Endodermal cell (in vitro differentiated cells): Measurements from ENCODE around the gene PMM2. TPM values are rescaled to one million over a fixed set of nuclear protein-coding genes. Genes with fewer than 3 reads are reported as not detected.
"Not testable (repeated sequence)": the region's sequence is repeated elsewhere in the genome, so short reads cannot be mapped to it uniquely, and the experiment has no call there.

Experiments
- DNase-seq: peaks from one replicate; pipeline ENCODE4 v3.0.0-alpha.2; 2017
- H3K27ac ChIP-seq: 2 replicates; pipeline ENCODE4 v1.5.1; 2013; ENCODE audit warnings: mild to moderate bottlenecking, low read depth, low read length, moderate library complexity
- H3K27me3 ChIP-seq: 2 replicates; pipeline ENCODE4 v1.6.1; 2013; ENCODE audit warnings: mild to moderate bottlenecking, low read length, moderate library complexity; ENCODE audit not compliant: insufficient read depth, control insufficient read depth, poor library complexity, severe bottlenecking
- H3K36me3 ChIP-seq: 2 replicates; pipeline ENCODE4 v1.7.0; 2013; ENCODE audit warnings: mild to moderate bottlenecking, low read length, moderate library complexity; ENCODE audit not compliant: control insufficient read depth, insufficient read depth
- H3K4me1 ChIP-seq: one replicate; pipeline ENCODE4 v1.7.0; 2013; ENCODE audit warnings: low read length; ENCODE audit not compliant: control insufficient read depth, insufficient read depth
- H3K4me3 ChIP-seq: 2 replicates; pipeline ENCODE4 v1.5.1; 2013; ENCODE audit warnings: mild to moderate bottlenecking, low read length, moderate library complexity
- H3K9ac ChIP-seq: 2 replicates; pipeline ENCODE4 v1.6.1; 2013; ENCODE audit warnings: mild to moderate bottlenecking, low read length, moderate library complexity; ENCODE audit not compliant: poor library complexity, severe bottlenecking; ENCODE audit errors: extremely low read depth
- H3K9me3 ChIP-seq: 2 replicates; pipeline ENCODE4 v1.6.1; 2013; ENCODE audit warnings: mild to moderate bottlenecking, low read length, moderate library complexity; ENCODE audit not compliant: control insufficient read depth
- H3K27ac Mint-ChIP-seq: 2 replicates; pipeline ENCODE4 v1.8.0; 2020; ENCODE audit warnings: mixed read lengths
- H3K27me3 Mint-ChIP-seq: 2 replicates; pipeline ENCODE4 v1.8.0; 2021; ENCODE audit warnings: mild to moderate bottlenecking, mixed read lengths; ENCODE audit not compliant: insufficient read depth
- H3K36me3 Mint-ChIP-seq: 2 replicates; pipeline ENCODE4 v1.8.0; 2020; ENCODE audit warnings: low read depth, mixed read lengths
- H3K4me1 Mint-ChIP-seq: 2 replicates; pipeline ENCODE4 v1.8.0; 2020; ENCODE audit warnings: mixed read lengths
- H3K4me3 Mint-ChIP-seq: 2 replicates; pipeline ENCODE4 v1.8.0; 2020; ENCODE audit warnings: mild to moderate bottlenecking, moderate library complexity, mixed read lengths
- H3K9me3 Mint-ChIP-seq: 2 replicates; pipeline ENCODE4 v1.8.0; 2020; ENCODE audit warnings: mild to moderate bottlenecking, mixed read lengths
- WGBS, 2 experiments: methylation state at CpG; one replicate each; pipeline versions ENCODE4 v1.1.5 to v1.1.7; 2013; ENCODE audit warnings: missing lambda C conversion rate in 2 of 2, mixed read lengths in 1 of 2; ENCODE audit not compliant: insufficient coverage in 1 of 2, insufficient read length in 1 of 2; 5-methylcytosine and 5-hydroxymethylcytosine counted together
- total RNA-seq, 2 donors: library from RNA; stranded (reverse); fragmentation: NEBNext Ultra II Directional in 1 of 2; extraction: Animal tissue kit (Norgen Biotek cat#: 25700) in 1 of 2; gene quantifications; 2 replicates in 1 of 2; 3 replicates in 1 of 2; pipeline ENCODE4 v1.2.1, GENCODE V29; 2021
- TF ChIP-seq, protein P1 (sequence below): fragments of 200-600 bp; sonication (generic); conservative IDR thresholded peaks from 2 replicates; pipeline ENCODE4 v1.5.0; 2021; ENCODE audit warnings: antibody characterized with exemption, mild to moderate bottlenecking

The PMM2 gene
- total RNA-seq, 2 donors from 2014 or later = 47.6 to 48.2 TPM

DNA sequence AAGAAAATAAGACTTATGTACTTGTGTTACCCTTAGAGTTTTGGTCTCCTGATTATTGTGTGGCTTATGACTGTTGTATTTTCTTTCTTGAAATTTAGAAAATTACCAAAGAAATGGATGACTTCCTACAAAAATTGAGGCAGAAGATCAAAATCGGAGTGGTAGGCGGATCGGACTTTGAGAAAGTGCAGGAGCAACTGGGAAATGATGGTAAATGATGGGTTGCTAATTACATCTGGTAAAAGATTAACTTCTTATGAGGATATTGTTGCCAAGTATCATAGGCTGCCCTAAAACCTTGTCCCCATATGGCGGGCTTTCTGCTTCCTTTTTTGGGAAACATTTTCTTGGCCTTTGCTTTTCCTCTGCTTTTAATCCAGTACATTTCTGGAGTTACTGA is 4.1 kb downstream of the PMM2 start:
- H3K9ac ChIP-seq = no peak overlapping the region
- WGBS, 2 experiments = 93 to 100% methylated on average over 4 of the region's 4 CpGs
- H3K27me3 ChIP-seq = no peaks in the 10 kb centered on the region
- peaks cover 72% of the 10 kb centered on the region for H3K36me3 ChIP-seq
- Mint-ChIP-seq H3K4me1 (peaks cover 13% of the 10 kb centered on the region), H3K36me3 (peaks cover 40% of the 10 kb centered on the region), H3K27me3 (no peaks in the 10 kb centered on the region), H3K4me3 (no peak overlapping the region), H3K27ac (no peak overlapping the region), H3K9me3 (no peaks in the 10 kb centered on the region)
- TF ChIP-seq, protein P1, sequence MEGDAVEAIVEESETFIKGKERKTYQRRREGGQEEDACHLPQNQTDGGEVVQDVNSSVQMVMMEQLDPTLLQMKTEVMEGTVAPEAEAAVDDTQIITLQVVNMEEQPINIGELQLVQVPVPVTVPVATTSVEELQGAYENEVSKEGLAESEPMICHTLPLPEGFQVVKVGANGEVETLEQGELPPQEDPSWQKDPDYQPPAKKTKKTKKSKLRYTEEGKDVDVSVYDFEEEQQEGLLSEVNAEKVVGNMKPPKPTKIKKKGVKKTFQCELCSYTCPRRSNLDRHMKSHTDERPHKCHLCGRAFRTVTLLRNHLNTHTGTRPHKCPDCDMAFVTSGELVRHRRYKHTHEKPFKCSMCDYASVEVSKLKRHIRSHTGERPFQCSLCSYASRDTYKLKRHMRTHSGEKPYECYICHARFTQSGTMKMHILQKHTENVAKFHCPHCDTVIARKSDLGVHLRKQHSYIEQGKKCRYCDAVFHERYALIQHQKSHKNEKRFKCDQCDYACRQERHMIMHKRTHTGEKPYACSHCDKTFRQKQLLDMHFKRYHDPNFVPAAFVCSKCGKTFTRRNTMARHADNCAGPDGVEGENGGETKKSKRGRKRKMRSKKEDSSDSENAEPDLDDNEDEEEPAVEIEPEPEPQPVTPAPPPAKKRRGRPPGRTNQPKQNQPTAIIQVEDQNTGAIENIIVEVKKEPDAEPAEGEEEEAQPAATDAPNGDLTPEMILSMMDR = no peak
- no peak overlapping the region for H3K4me3 ChIP-seq
- H3K27ac ChIP-seq = no peak overlapping the region
- H3K9me3 ChIP-seq = no peaks in the 10 kb centered on the region
- no peaks in the 10 kb centered on the region for H3K4me1 ChIP-seq
- no peak for DNase-seq

DNA sequence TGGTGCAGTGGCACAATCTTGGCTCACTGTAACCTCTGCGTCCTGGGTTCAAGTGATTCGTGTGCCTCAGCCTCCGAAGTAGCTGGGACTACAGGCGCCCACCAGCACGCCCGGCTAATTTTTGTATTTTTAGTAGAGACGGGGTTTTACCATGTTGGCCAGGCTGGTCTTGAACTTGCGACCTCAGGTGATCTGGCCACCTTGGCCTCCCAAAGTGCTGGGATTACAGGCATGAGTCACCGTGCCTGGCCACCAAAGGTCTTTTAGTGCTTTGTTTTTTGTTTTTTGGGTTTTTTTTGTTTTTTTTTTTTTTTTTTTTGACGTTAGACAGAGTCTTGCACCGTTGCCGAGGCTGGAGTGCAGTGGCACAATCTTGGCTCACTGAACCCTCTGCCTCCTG is 6.1 kb downstream of the PMM2 start:
- not testable (repeated sequence) for H3K27me3 ChIP-seq, H3K9me3 ChIP-seq, H3K9me3 Mint-ChIP-seq, DNase-seq, H3K4me1 Mint-ChIP-seq, H3K4me3 Mint-ChIP-seq, H3K4me3 ChIP-seq, H3K4me1 ChIP-seq, H3K27ac Mint-ChIP-seq, H3K9ac ChIP-seq, H3K27ac ChIP-seq, H3K27me3 Mint-ChIP-seq
- H3K36me3 Mint-ChIP-seq = peaks cover 55% of the 10 kb centered on the region
- H3K36me3 ChIP-seq = peaks cover 89% of the 10 kb centered on the region
- whole genome bisulfite sequencing, 2 experiments = 97 to 100% methylated on average over 4 to 12 of the region's 12 CpGs

- Histone ChIP-seq H3K27ac (no peak overlapping the region), H3K4me3 (no peak overlapping the region), H3K36me3 (peaks cover 92% of the 10 kb centered on the region), H3K4me1 (no peaks in the 10 kb centered on the region), H3K27me3 (no peaks in the 10 kb centered on the region), H3K9ac (no peak overlapping the region), H3K9me3 (no peaks in the 10 kb centered on the region)
- WGBS, 2 experiments = 95 to 100% methylated on average over 5 to 6 of the region's 6 CpGs
- no peak overlapping the region for H3K27ac Mint-ChIP-seq
- no peak overlapping the region for H3K4me3 Mint-ChIP-seq
- H3K36me3 Mint-ChIP-seq = peaks cover 60% of the 10 kb centered on the region
- DNase-seq = no peak
- no peaks in the 10 kb centered on the region for H3K9me3 Mint-ChIP-seq
- no peaks in the 10 kb centered on the region for H3K27me3 Mint-ChIP-seq
- TF ChIP-seq, protein P1 = no peak
- H3K4me1 Mint-ChIP-seq = peaks cover under 1% of the 10 kb centered on the region
Observed at GRCh38 chr16:8804313-8804712, 6.7 kb downstream of the PMM2 start.
